Adrenal gland (tissue), 12 donors: ENCODE measurements around the gene COL6A3. TPM values are rescaled to one million over a fixed set of nuclear protein-coding genes. Genes with fewer than 3 reads are reported as not detected.

Source experiments
- DNase-seq, 7 donors: peaks; one replicate each; pipeline ENCODE4 v3.0.0-alpha.2; 2019 to 2020
- H3K27ac ChIP-seq, 5 donors: fragments of 200-600 bp; sonication (generic) in 4 of 5; 1 replicate in 3 of 5; 2 replicates in 2 of 5; pipeline versions ENCODE4 v1.5.1 to v1.8.0; 2016 to 2020; ENCODE audit warnings: mild to moderate bottlenecking in 1 of 5
- H3K27me3 ChIP-seq: fragments of 200-600 bp; 2 replicates; pipeline ENCODE4 v1.8.0; 2021
- H3K36me3 ChIP-seq, 2 donors: fragments of 200-600 bp; replicated peaks in 1 of 2; 1 replicate in 1 of 2; 2 replicates in 1 of 2; pipeline versions ENCODE4 v1.5.1 to v1.8.0; 2018 to 2022
- H3K4me1 ChIP-seq, 2 donors: fragments of 200-600 bp; replicated peaks in 1 of 2; 1 replicate in 1 of 2; 2 replicates in 1 of 2; pipeline versions ENCODE4 v1.5.1 to v1.8.0; 2018 to 2021
- H3K4me3 ChIP-seq, 4 donors: fragments of 200-600 bp; sonication (generic) in 3 of 4; one replicate each; pipeline ENCODE4 v1.5.1; 2016 to 2018
- H3K9me3 ChIP-seq, 3 donors: fragments of 200-600 bp; sonication (generic) in 1 of 3; replicated peaks in 1 of 3; 1 replicate in 2 of 3; 2 replicates in 1 of 3; pipeline versions ENCODE4 v1.5.1 to v1.8.0; 2016 to 2021
- CTCF ChIP-seq, 6 experiments: fragments of 450-650 bp in 4 of 6; fragments of 200-600 bp in 2 of 6; sonication (generic) in 1 of 6; IDR thresholded peaks; 1 replicate in 5 of 6; 2 replicates in 1 of 6; pipeline versions ENCODE4 v1.5.1 to v1.8.0; 2016 to 2021; ENCODE audit warnings: antibody characterized with exemption in 6 of 6, mild to moderate bottlenecking in 2 of 6, moderate library complexity in 1 of 6
- POLR2A ChIP-seq, 2 donors: fragments of 450-650 bp; IDR thresholded peaks; one replicate each; pipeline ENCODE4 v1.6.1; 2017; ENCODE audit warnings: antibody characterized with exemption in 2 of 2, mild to moderate bottlenecking in 2 of 2, moderate library complexity in 1 of 2
- WGBS, 4 donors: extraction: QIAGEN DNeasy Blood & Tissue Kit in 2 of 4; methylation state at CpG; one replicate each; pipeline versions ENCODE4 v1.1.5 to v1.1.7; 2013 to 2017; 5-methylcytosine and 5-hydroxymethylcytosine counted together
- intact Hi-C, 2 donors: fragments of 100-400 bp; cut with DNase I; formaldehyde crosslinking; loops; one replicate each; pipeline versions ENCODE4 v1.14.1 to v1.15.0; 2022 to 2023
- polyA plus RNA-seq, 3 donors: library from polyadenylated mRNA; stranded (reverse); fragments of 200-250 nt in 2 of 3; fragments of 350-450 nt in 1 of 3; fragmentation: Illumina TruSeq in 1 of 3; extraction: RNeasy Lipid Tissue Mini Kit (QIAGEN cat#74804) in 1 of 3; gene quantifications; one replicate each; pipeline ENCODE4 v1.2.3, GENCODE V29; 2013 to 2014
- total RNA-seq, 9 donors: library from RNA; depleted of rRNA in 4 of 9; stranded (reverse); fragments of >200 nt in 4 of 9; fragments of 120-200 nt in 1 of 9; fragmentation: NEBNext Ultra II Directional in 1 of 9; extraction: Animal tissue kit (Norgen Biotek cat#: 25700) in 1 of 9; gene quantifications; one replicate each; pipeline versions ENCODE4 v1.1.0 to v1.2.4, GENCODE V29; 2013 to 2023
- donor health status: healthy with polysubstance abuse.
- donor health status: Bipolar disorder and iron deficiency.
- donor health status: DM: yes; HTN: yes; CAD: no.
- donor health status: DM: no; HTN: no; CAD: no.
- donor health status: DM: no; HTN: no; CAD: no.
- donor health status: DM: yes; HTN: yes; CAD: no.

The COL6A3 gene
- total and polyA plus RNA-seq, 12 donors: 15.5 to 69.4 (median 33.1) TPM

DNA sequence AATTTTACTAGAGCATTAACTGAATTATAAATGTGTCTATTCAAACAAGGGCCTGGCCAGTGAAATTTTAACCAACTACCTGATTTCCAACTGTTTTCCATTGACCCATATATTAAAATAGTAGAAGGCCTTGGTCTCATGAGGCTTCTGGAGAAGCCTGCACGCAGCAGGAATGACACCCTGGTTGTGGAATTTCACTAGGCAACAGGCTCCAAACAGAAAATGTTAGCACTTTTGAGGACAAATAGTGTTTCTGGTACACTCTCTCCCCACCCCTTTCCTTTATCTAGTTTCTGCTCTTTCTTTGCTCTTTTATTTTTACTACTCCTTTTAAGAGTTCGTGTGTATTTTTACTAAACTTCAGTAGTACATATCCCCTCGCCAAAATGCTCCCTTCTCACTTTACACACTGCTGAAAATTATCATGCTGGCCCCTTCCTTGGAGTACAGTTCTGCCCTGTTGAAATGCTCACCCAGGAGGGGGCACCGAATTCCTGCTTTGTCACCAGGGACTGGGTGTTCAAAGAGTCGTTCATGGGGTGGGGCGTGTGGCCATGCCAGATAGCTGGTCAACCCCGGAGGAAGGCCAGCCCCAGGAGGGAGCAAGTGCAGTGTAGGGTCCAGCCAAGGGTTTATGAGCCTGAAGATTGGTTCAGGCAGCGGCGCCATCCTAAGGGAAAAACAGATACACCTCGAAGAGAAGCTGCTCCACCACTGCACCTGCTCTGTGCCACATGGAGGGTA is 22.1 kb upstream of the COL6A3 start:
- TF ChIP-seq CTCF (IDR thresholded peaks at IDR 0.05): no peak
- peak overlapping the region in 1 of 5 donors; percentile 36 for H3K27ac ChIP-seq
- no peaks in the 10 kb centered on the region for H3K4me1 ChIP-seq
- DNase-seq: no peak
- no peaks in the 10 kb centered on the region for H3K36me3 ChIP-seq
- 71 to 81% (median 78%) methylated on average over 10 of the region's 10 CpGs for WGBS, 4 donors
- H3K4me3 ChIP-seq: no peak overlapping the region
- intact Hi-C loops: no loop called here
- H3K27me3 ChIP-seq: peaks cover 15% of the 10 kb centered on the region
- no peaks in the 10 kb centered on the region for H3K9me3 ChIP-seq

GRCh38 chr2:237434866-237435311 is 20.9 kb upstream of the COL6A3 start:
- Histone ChIP-seq H3K4me3 (no peak overlapping the region), H3K27me3 (peaks cover 18% of the 10 kb centered on the region), H3K4me1 (no peaks in the 10 kb centered on the region), H3K36me3 (no peaks in the 10 kb centered on the region), H3K27ac (peak overlapping the region in 1 of 5 donors; percentile 36), H3K9me3 (no peaks in the 10 kb centered on the region)
- WGBS, 4 donors: 46 to 76% (median 53%) methylated on average over 5 to 14 of the region's 14 CpGs
- intact Hi-C loops: no loop called here
- DNase-seq: no peak
- TF ChIP-seq CTCF (IDR thresholded peaks at IDR 0.05): no peak
- TF ChIP-seq POLR2A (IDR thresholded peaks at IDR 0.05): no peak

- H3K36me3 ChIP-seq: no peaks in the 10 kb centered on the region
- peaks cover 18% of the 10 kb centered on the region for H3K27me3 ChIP-seq
- H3K27ac ChIP-seq: no peak overlapping the region
- H3K4me3 ChIP-seq: no peak overlapping the region
- no peaks in the 10 kb centered on the region for H3K9me3 ChIP-seq
- H3K4me1 ChIP-seq: no peaks in the 10 kb centered on the region
- intact Hi-C loops: no loop called here
- DNase-seq: no peak
- TF ChIP-seq CTCF (IDR thresholded peaks at IDR 0.05) (no peak), POLR2A (IDR thresholded peaks at IDR 0.05) (no peak)
- 58 to 80% (median 71%) methylated on average over 11 to 13 of the region's 13 CpGs for WGBS, 4 donors
Measured at GRCh38 chr2:237433920-237434676, 20.1 kb upstream of the COL6A3 start.

GRCh38 chr2:237432484-237433092 is 18.6 kb upstream of the COL6A3 start:
- DNase-seq: no peak
- intact Hi-C loops: no loop called here
- H3K27ac ChIP-seq: no peak overlapping the region

More at GRCh38 chr2:237432484-237433092, 18.6 kb upstream of the COL6A3 start:
- Histone ChIP-seq H3K9me3 (no peaks in the 10 kb centered on the region), H3K36me3 (no peaks in the 10 kb centered on the region), H3K27me3 (peaks cover 18% of the 10 kb centered on the region), H3K4me3 (no peak overlapping the region), H3K4me1 (no peaks in the 10 kb centered on the region)
- TF ChIP-seq CTCF (IDR thresholded peaks at IDR 0.05) (no peak), POLR2A (IDR thresholded peaks at IDR 0.05) (no peak)
- 45 to 62% (median 58%) methylated on average over 11 to 17 of the region's 17 CpGs for WGBS, 4 donors
